Activated naive CD4-positive, alpha-beta T cell (primary cell): ENCODE results near the gene MXRA8.
A peak's percentile ranks its signal among the peaks of the same experiment; 100 is the strongest.
"Not testable (repeated sequence)": the region's sequence is repeated elsewhere in the genome, so short reads cannot be mapped to it uniquely, and the experiment has no call there.

Experiments
- DNase-seq, 4 experiments: peaks; one replicate each; lab custom pipeline; 2025; lab: John Stamatoyannopoulos, UW

MXRA8 gene

DNA sequence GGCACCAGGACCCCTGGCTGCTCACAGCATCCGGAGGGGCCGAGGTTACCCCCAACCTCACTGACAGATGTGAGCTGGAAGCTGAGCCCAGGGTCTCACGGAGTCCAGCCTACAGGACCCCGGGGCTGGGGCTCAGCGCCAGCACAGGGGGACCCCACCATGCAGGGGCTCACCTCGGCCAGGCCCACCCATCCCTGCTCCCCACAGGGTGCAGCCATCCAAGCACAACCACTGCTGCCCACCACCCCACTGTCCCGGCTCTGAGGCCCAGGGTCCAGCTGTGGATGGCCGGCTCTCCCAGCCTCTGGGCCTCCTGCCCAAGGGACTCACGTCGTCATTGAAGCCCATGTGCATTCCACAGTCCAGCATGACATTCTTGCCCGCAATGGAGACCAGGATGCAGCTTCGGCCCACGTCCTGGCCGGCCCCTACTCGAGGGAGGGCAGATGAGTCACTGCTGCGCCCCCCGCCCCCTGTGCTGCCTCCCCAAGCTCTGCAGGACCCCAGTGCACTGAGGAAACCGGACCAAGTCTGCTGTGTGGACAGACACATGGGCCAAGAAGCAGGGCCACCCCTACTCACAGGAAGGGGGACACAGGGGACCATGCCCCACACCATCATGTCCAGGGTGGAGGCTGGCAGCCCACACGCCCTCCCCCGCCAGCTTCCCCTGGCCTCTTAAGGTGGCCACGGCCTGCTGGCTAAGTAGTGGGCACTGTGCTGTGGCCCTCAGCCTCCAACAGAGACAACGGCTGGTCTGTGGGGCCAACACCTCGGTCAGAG is 37.5 kb downstream of the MXRA8 start:
- no peak for DNase-seq

- no peak for DNase-seq
Measured at GRCh38 chr1:1319646-1319941, 38.8 kb downstream of the MXRA8 start.

DNA sequence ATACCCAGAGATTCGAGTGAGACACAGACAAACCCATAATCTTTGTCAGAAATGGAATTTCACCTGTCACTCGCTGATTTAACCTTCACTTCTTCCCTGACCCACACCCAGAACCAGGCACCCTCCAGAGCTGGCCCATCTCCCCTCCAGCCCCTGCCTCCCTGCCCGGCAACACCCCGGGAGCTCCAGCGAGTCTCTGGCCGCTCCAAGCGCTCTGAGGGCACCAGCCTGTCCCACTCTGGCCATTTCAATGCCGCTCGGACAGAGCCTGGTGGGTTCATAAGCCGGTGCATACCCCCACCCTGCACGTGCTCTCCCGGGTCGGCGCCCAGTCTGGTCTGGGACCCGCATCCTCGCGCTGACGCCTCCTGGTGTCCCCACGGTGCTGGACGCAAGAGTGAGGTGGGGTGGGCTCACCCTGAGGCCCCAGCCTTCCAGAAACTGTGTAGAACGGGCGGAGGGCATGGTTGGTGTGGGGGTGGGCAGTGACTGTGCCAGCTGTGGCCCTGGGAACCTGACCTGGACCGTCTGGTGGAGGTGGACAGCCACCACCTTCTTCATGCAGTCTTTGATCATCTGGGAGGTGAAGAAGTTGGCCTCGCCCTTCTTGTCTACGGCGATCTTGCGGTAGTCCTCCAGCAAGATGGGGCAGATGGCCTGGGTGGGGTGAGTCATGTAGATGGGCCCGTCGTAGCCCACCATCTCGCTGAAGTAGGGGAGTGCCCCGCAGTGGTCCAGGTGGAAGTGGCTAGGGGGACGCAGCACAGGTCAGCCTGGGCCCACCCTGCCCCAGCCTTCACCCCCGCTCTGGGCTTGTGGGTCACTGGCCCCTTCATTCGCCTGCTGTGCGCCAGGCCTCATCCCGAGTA is 39.3 kb downstream of the MXRA8 start:
- no peak for DNase-seq

- no peak for DNase-seq
Measured at GRCh38 chr1:1318131-1318652, 40.2 kb downstream of the MXRA8 start.

GRCh38 chr1:1317420-1317819 is 40.9 kb downstream of the MXRA8 start:
- no peak for DNase-seq

DNA sequence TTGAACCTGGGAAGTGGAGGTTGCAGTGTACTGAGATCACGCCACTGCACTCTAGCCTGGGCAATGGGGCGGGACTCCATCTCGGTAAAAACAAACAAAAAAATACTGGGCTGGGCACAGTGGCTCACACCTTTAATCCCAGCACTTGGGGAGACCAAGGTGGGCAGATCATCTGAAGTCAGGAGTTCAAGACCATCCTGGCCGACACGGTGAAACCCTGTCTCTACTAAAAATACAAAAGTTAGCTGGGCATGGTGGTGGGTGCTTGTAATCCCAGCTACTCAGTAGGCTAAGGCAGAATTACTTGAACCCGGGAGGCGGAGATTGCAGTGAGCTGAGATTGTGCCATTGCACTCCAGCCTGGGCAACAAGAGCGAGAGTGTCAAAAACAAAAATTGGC is 42.2 kb downstream of the MXRA8 start:
- not testable (repeated sequence) for DNase-seq

- DNase-seq, result no peak
Measured at GRCh38 chr1:1315435-1315954, 42.9 kb downstream of the MXRA8 start.

DNA sequence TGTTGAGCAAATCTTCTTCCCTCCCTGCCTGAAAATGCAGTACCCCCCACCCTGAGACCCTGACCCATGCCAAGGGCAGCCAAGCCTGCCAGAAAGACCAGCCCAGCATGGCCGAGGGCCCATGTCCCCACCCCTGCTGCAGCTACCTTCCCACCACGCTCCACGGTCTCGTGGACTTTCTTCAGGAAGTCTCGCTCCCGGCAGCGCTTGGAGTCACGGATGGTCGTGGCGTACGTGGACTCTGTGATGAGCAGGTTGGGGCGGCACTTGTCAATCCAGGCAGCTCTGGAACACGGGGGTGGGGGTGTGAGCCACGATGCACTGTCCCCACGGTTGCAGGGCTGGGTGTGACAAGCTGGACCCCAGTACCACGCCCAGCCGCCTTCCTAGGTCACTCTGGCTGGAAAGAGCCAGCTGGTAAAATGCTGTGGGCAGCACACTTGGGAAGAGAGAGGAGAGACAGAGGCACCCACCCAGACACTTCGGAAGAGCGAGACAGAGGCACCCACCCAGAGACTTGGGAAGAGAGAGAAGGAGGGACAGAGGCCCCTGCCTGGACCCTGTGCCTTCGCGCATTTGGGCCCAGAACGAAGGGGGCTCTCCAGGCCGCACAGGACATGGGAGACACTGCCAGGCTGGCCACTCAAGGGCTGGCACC is 43.5 kb downstream of the MXRA8 start:
- no peak for DNase-seq

- DNase-seq, result no peak
Measured at GRCh38 chr1:1314237-1314586, 44.1 kb downstream of the MXRA8 start.

- no peak for DNase-seq
Measured at GRCh38 chr1:1313500-1314236, 44.7 kb downstream of the MXRA8 start.

DNA sequence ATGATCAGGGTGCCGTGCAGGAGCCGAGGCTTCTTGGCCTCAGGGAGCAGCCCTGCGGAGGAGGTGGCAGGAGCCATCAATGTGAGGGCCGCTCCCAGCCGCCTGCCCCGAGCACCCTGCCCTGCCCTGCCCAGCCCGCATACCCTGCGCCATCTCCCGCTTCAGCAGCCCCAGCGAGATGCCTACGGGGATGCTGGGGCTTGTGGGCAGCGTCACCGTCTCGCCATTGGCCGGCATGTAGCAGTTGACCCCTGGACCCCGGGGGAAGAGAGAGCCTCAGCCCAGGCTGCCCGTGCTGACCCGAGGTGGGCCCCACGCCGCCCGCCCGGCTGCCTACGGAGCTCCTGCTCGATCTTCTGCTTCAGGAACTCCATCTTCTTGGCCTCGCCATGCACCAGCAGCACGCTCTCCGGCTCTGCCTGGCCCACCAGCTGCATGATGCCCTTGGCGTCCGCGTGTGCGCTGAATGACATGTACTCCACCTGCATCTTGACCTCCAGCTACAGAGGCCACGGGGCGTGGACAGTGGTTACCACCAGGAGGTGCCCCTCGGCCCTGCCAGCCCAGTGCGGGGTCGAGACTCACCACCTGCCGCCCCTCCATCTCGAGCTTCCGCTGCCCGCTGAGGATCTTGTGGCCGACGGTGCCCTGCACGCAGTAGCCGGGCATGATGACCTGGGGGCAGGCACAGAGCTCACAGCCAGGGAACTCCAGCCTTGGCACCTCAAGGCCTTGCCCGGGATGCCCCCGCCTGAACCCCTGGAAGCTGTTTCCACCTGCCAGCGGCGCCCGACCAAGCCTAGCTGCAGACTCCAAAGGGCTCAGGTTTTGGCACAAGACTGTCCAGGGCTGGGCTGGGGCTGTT is 45.7 kb downstream of the MXRA8 start:
- DNase-seq, result no peak

- no peak for DNase-seq
Measured at GRCh38 chr1:1311107-1312104, 46.9 kb downstream of the MXRA8 start.

GRCh38 chr1:1310476-1311053 is 47.8 kb downstream of the MXRA8 start:
- no peak for DNase-seq

DNA sequence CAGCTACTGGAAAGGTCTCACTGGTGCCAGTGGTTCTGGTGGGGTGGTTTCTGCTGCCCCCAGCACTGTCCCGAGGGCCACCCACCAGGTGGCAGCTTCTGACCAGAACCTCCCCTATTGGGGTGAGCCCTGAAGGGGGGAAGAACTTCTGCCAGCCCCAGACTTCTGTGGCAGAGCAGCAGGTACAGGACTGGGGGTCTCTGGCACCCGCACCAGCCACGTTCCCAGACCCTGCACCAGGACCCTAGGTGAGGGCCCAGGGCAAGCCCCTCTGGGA is 48.3 kb downstream of the MXRA8 start:
- DNase-seq, result no peak

- no peak for DNase-seq
Measured at GRCh38 chr1:1309251-1310108, 48.9 kb downstream of the MXRA8 start.

DNA sequence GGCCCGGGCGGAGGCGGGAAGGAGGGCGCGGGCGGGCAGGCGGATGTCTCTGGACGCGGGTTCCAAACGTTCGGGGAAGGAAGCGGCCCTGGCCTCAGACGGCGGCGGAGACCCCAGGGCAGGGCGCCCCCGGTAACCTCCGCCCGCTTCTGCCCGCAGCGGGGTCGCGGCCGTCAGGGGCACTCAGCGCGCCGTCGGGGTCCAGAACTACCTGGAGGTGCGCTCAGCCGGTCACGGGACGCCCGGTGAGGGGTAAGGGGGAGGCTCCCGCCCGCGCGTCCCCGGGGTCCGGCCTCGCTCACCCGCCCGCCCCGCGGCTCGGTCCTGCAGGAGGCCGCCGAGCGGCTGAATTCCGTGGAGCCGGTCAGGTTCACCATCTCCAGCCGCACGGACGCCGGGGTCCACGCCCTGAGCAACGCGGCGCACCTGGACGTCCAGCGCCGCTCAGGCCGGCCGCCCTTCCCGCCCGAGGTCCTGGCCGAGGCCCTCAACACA is 49.6 kb downstream of the MXRA8 start:
- no peak for DNase-seq

GRCh38 chr1:1307923-1308755 is 50.2 kb downstream of the MXRA8 start, which contains the start of the genes ACAP3 and PUSL1:
Gene ACAP3, minus strand, starts transcription at chr1:1307930. Its CDS starts 115 bp downstream, at chr1:1307815.
Gene PUSL1, plus strand, starts transcription at chr1:1308597. Its CDS starts 47 bp downstream, at chr1:1308644.
- DNase-seq, result peak; percentile 80 to 89 (median 86)
